ENCODE data around the gene TDRD1. TPM values are rescaled to one million over a fixed set of nuclear protein-coding genes. Genes with fewer than 3 reads are reported as not detected.

Gene TDRD1
- total and polyA plus RNA-seq, 10 of the 15 experiments (the other 5 are each of a cell fraction or from before 2014, with no cell fraction given): 0.03 to 0.04 TPM; not detected in 8

DNA sequence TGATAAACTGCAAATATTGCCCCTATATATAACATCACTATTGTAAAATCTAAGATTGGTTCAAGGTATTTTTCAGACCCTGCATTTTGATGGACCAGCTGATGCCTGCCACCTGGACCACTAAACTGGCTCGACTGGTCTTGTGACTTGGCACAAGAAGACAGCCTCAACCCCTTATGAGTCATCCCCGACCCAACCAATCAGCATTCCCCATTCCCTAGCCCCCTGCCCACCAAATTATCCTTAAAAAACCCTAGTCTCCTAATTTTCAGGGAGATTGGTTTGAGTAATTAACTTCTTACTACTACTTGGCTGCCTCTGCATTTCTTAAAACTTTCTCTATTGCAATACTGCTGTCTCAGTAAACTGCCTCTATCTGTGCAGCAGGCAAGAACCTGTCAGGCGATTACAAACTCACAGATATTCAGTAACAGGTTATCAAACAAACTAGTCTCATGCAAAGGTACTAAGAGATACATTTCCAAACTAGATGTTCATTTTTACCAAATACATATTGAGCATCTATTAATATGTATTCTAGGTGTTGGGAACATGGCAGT, 10.6 kb upstream of the TDRD1 start:
- Histone ChIP-seq H3K27ac (ENCODE audit: control insufficient read depth, insufficient read depth) (no peak overlapping the region), H3K4me1 (ENCODE audit: control insufficient read depth, insufficient read depth, low read length) (peaks cover 8% of the 10 kb centered on the region), H4K20me1 (ENCODE audit: control insufficient read depth, insufficient read depth) (no peaks in the 10 kb centered on the region), H3K4me2 (ENCODE audit: control insufficient read depth, insufficient read depth) (no peak overlapping the region), H3K9me3 (replicated peaks; ENCODE audit: control insufficient read depth, insufficient read depth, low read length) (peaks cover 4% of the 10 kb centered on the region), H3K4me3 (no peak overlapping the region), H3K36me3 (ENCODE audit: control insufficient read depth in 2 of 2, insufficient read depth in 2 of 2, low read length in 1 of 2) (no peaks in the 10 kb centered on the region), H3K9ac (ENCODE audit: control insufficient read depth, insufficient read depth, low read length) (no peak overlapping the region), H2AFZ (ENCODE audit: control insufficient read depth, low read depth, low read length) (no peak overlapping the region), H3K79me2 (ENCODE audit: control insufficient read depth, insufficient read depth, low read length) (peaks cover 26% of the 10 kb centered on the region), H3K27me3 (replicated peaks in 1 of 2; ENCODE audit: control insufficient read depth in 2 of 2, insufficient read depth in 2 of 2, low read length in 1 of 2) (no peaks in the 10 kb centered on the region)
- in situ Hi-C loops (cut with MboI): no loop called here
- no peak for DNase-seq (ENCODE audit: low read depth, low spot score)
- CTCF ChIA-PET: no interaction called here
- RAD21 ChIA-PET (ENCODE audit: unreplicated experiment): no interaction called here
- SMC1A ChIA-PET (ENCODE audit: uncharacterized antibody, unreplicated experiment): no interaction called here
- WGBS (ENCODE audit: insufficient coverage, insufficient replicate concordance, low lambda C conversion rate, missing lambda C conversion rate): 100% methylated on average over 3 of the region's 3 CpGs
- POLR2A ChIA-PET: interaction anchor here (0.7 kb wide), 1 partner anchor 342 kb away, joined by 4 read pairs; no protein-coding TSS in a partner anchor
- intact Hi-C loops (cut with micrococcal nuclease; ENCODE audit: unreplicated experiment): no loop called here
- no peak for ATAC-seq
- BruUV-seq (replicated peaks): no TSS peak
- TF ChIP-seq PAX5 (IDR thresholded peaks at IDR 0.05; ENCODE audit: borderline replicate concordance, low read depth, low read length) (no peak), KLF5 (IDR thresholded peaks at IDR 0.05; ENCODE audit: partially characterized antibody) (peak; percentile 42)
- no peak for FAIRE-seq

DNA sequence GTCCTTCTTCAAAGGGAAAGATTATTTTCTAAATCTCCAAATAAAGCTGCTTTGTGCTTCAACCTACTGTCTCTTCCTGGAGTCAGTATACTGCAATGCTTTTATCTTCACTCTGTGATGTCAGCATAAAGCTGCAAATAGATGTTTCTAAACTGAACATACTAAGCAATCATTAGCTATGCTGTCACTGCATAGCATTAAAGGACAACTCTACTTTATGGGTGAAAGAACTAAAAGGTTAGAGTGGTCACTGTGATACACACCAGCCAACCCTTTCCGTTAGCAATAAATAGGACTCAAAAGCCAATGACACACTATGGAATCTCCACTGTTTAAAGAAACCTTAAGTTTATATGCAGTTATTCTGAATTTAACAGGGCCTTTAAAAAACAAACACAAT, 6.9 kb upstream of the TDRD1 start:
- POLR2A ChIA-PET: interaction anchor here (0.9 to 1.3 kb wide), 2 partner anchors 9 to 14 kb away, joined by 3 read pairs; no protein-coding TSS in a partner anchor

More for the DNA sequence above, 6.9 kb upstream of the TDRD1 start:
- no peak for FAIRE-seq
- intact Hi-C loops (cut with micrococcal nuclease; ENCODE audit: unreplicated experiment) (no loop called here), in situ Hi-C loops (cut with MboI) (no loop called here)
- H3K27ac ChIP-seq (ENCODE audit: control insufficient read depth, insufficient read depth): no peak overlapping the region
- H3K4me1 ChIP-seq (ENCODE audit: control insufficient read depth, insufficient read depth, low read length): peaks cover 8% of the 10 kb centered on the region
- TF ChIP-seq, protein P1, sequence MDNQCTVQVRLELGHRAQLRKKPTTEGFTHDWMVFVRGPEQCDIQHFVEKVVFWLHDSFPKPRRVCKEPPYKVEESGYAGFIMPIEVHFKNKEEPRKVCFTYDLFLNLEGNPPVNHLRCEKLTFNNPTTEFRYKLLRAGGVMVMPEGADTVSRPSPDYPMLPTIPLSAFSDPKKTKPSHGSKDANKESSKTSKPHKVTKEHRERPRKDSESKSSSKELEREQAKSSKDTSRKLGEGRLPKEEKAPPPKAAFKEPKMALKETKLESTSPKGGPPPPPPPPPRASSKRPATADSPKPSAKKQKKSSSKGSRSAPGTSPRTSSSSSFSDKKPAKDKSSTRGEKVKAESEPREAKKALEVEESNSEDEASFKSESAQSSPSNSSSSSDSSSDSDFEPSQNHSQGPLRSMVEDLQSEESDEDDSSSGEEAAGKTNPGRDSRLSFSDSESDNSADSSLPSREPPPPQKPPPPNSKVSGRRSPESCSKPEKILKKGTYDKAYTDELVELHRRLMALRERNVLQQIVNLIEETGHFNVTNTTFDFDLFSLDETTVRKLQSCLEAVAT (IDR thresholded peaks at IDR 0.05): 0 out of 2 replicates have a peak, but pooled peaks have one; percentile 54
- TF ChIP-seq, protein P2, sequence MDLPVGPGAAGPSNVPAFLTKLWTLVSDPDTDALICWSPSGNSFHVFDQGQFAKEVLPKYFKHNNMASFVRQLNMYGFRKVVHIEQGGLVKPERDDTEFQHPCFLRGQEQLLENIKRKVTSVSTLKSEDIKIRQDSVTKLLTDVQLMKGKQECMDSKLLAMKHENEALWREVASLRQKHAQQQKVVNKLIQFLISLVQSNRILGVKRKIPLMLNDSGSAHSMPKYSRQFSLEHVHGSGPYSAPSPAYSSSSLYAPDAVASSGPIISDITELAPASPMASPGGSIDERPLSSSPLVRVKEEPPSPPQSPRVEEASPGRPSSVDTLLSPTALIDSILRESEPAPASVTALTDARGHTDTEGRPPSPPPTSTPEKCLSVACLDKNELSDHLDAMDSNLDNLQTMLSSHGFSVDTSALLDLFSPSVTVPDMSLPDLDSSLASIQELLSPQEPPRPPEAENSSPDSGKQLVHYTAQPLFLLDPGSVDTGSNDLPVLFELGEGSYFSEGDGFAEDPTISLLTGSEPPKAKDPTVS (IDR thresholded peaks at IDR 0.05; ENCODE audit: low read depth, low read length): no peak
- CTCF ChIA-PET: interaction anchor here (0.8 to 1.0 kb wide), 2 partner anchors 9 to 55 kb away, joined by 3 read pairs; no protein-coding TSS in a partner anchor
- no peaks in the 10 kb centered on the region for H3K27me3 ChIP-seq (replicated peaks in 1 of 2; ENCODE audit: control insufficient read depth in 2 of 2, insufficient read depth in 2 of 2, low read length in 1 of 2)
- H3K9me3 ChIP-seq (replicated peaks; ENCODE audit: control insufficient read depth, insufficient read depth, low read length): peaks cover 4% of the 10 kb centered on the region
- BruUV-seq (replicated peaks): no TSS peak
- DNase-seq (ENCODE audit: low read depth, low spot score): no peak
- WGBS (ENCODE audit: insufficient coverage, insufficient replicate concordance, low lambda C conversion rate, missing lambda C conversion rate): 93% methylated on average over 1 of the region's 1 CpG
- H3K9ac ChIP-seq (ENCODE audit: control insufficient read depth, insufficient read depth, low read length): peak overlapping the region; percentile 95; the same call in 1 of the 2 replicates
- ATAC-seq: peak; percentile 2; the same call in 2 of the 3 replicates
- H2AFZ ChIP-seq (ENCODE audit: control insufficient read depth, low read depth, low read length): no peak overlapping the region
- no peaks in the 10 kb centered on the region for H4K20me1 ChIP-seq (ENCODE audit: control insufficient read depth, insufficient read depth)
- H3K79me2 ChIP-seq (ENCODE audit: control insufficient read depth, insufficient read depth, low read length): peaks cover 34% of the 10 kb centered on the region
- no peaks in the 10 kb centered on the region for H3K36me3 ChIP-seq (ENCODE audit: control insufficient read depth in 2 of 2, insufficient read depth in 2 of 2, low read length in 1 of 2)
- RAD21 ChIA-PET (ENCODE audit: unreplicated experiment): no interaction called here
- SMC1A ChIA-PET (ENCODE audit: uncharacterized antibody, unreplicated experiment): interaction anchor here (1.0 to 1.3 kb wide), 5 partner anchors 9 to 373 kb away, joined by 3 to 5 read pairs (median 4); no protein-coding TSS in a partner anchor
- H3K4me3 ChIP-seq: peak overlapping the region; percentile 91
- H3K4me2 ChIP-seq (ENCODE audit: control insufficient read depth, insufficient read depth): peak overlapping the region; percentile 86
